ENCODE measurements around the gene MRPL20. TPM values are rescaled to one million over a fixed set of nuclear protein-coding genes. Genes with fewer than 3 reads are reported as not detected.

Gene MRPL20
- total RNA-seq, 1 experiment from 2014 or later: 90.8 TPM

GRCh38 chr1:1360506-1361169, 46.5 kb downstream of the MRPL20 start:
- intact Hi-C loops (cut with micrococcal nuclease; ENCODE audit: unreplicated experiment): no loop called here
- H3K27ac ChIP-seq: peak overlapping the region; percentile 24; the same call in 1 of the 2 replicates
- H3K36me3 ChIP-seq (ENCODE audit: low read depth): no peaks in the 10 kb centered on the region
- no peak overlapping the region for H3K4me3 ChIP-seq
- CTCF ChIA-PET: no interaction called here
- H3K9me2 ChIP-seq (ENCODE audit: insufficient read depth): no peaks in the 10 kb centered on the region
- H3F3A ChIP-seq (ENCODE audit: insufficient read depth, low read depth): peaks cover 29% of the 10 kb centered on the region; the same call in 1 of the 2 replicates
- TF ChIP-seq CTCF (conservative IDR thresholded peaks at IDR 0.05) (no peak), EZH2 (IDR thresholded peaks at IDR 0.05; ENCODE audit: low read depth) (no peak)
- DNase-seq: peak; percentile 78 to 91
- no peaks in the 10 kb centered on the region for H3K27me3 ChIP-seq (ENCODE audit: insufficient read depth, low read depth)
- H3K4me2 ChIP-seq: peak overlapping the region; percentile 62
- peaks cover 34% of the 10 kb centered on the region for H3K4me1 ChIP-seq (replicated peaks; ENCODE audit: insufficient read depth)
- no peak overlapping the region for H2AFZ ChIP-seq
- POLR2A ChIA-PET (ENCODE audit: unreplicated experiment): interaction anchor here (0.6 to 0.8 kb wide), 2 partner anchors 14 to 77 kb away, joined by 4 to 8 read pairs; partner anchors contain the start of gene AURKAIP1
- no peaks in the 10 kb centered on the region for H4K20me1 ChIP-seq (ENCODE audit: insufficient read depth)
- no peaks in the 10 kb centered on the region for H3K9me3 ChIP-seq (ENCODE audit: insufficient read depth, low read depth)
- no peaks in the 10 kb centered on the region for H3K79me2 ChIP-seq (ENCODE audit: low read depth)
- BruUV-seq (replicated peaks): no TSS peak

- no peak for TF ChIP-seq EZH2 (IDR thresholded peaks at IDR 0.05; ENCODE audit: low read depth)
- TF ChIP-seq CTCF (conservative IDR thresholded peaks at IDR 0.05): no peak
- no peak overlapping the region for H2AFZ ChIP-seq
- intact Hi-C loops (cut with micrococcal nuclease; ENCODE audit: unreplicated experiment): no loop called here
- ChIA-PET POLR2A (ENCODE audit: unreplicated experiment) (interaction anchor here (0.6 to 0.8 kb wide), 2 partner anchors 15 to 535 kb away, joined by 3 to 8 read pairs; partner anchors contain the start of gene AURKAIP1), CTCF (no interaction called here)
- H3K4me1 ChIP-seq (replicated peaks; ENCODE audit: insufficient read depth): peaks cover 34% of the 10 kb centered on the region
- H3K36me3 ChIP-seq (ENCODE audit: low read depth): no peaks in the 10 kb centered on the region
- DNase-seq: peak; percentile 10 to 46
- peaks cover 28% of the 10 kb centered on the region; the same call in 1 of the 2 replicates for H3F3A ChIP-seq (ENCODE audit: insufficient read depth, low read depth)
- 0 out of 2 replicates have a peak overlapping the region, but pooled peaks have one; percentile 19 for H3K27ac ChIP-seq
- H3K4me3 ChIP-seq: no peak overlapping the region
- no peaks in the 10 kb centered on the region for H3K9me3 ChIP-seq (ENCODE audit: insufficient read depth, low read depth)
- no peaks in the 10 kb centered on the region for H3K27me3 ChIP-seq (ENCODE audit: insufficient read depth, low read depth)
- no peaks in the 10 kb centered on the region for H3K79me2 ChIP-seq (ENCODE audit: low read depth)
- no TSS peak for BruUV-seq (replicated peaks)
- no peaks in the 10 kb centered on the region for H3K9me2 ChIP-seq (ENCODE audit: insufficient read depth)
- H3K4me2 ChIP-seq: peak overlapping the region; percentile 62
- H4K20me1 ChIP-seq (ENCODE audit: insufficient read depth): no peaks in the 10 kb centered on the region
Observed at GRCh38 chr1:1359664-1360468, 47.2 kb downstream of the MRPL20 start.

- no TSS peak for BruUV-seq (replicated peaks)
- CTCF ChIA-PET: no interaction called here
Observed at GRCh38 chr1:1359308-1359663, 47.8 kb downstream of the MRPL20 start.

More at GRCh38 chr1:1359308-1359663, 47.8 kb downstream of the MRPL20 start:
- Histone ChIP-seq H3K9me3 (ENCODE audit: insufficient read depth, low read depth) (no peaks in the 10 kb centered on the region), H3K27me3 (ENCODE audit: insufficient read depth, low read depth) (no peaks in the 10 kb centered on the region), H4K20me1 (ENCODE audit: insufficient read depth) (no peaks in the 10 kb centered on the region), H3K4me2 (peak overlapping the region; percentile 62; the same call in 1 of the 2 replicates), H3K79me2 (ENCODE audit: low read depth) (no peaks in the 10 kb centered on the region), H3F3A (ENCODE audit: insufficient read depth, low read depth) (peaks cover 23% of the 10 kb centered on the region; the same call in 1 of the 2 replicates), H3K4me3 (no peak overlapping the region), H3K27ac (no peak overlapping the region), H2AFZ (no peak overlapping the region), H3K36me3 (ENCODE audit: low read depth) (no peaks in the 10 kb centered on the region), H3K9me2 (ENCODE audit: insufficient read depth) (no peaks in the 10 kb centered on the region), H3K4me1 (replicated peaks; ENCODE audit: insufficient read depth) (peaks cover 29% of the 10 kb centered on the region)
- POLR2A ChIA-PET (ENCODE audit: unreplicated experiment): interaction anchor here (0.6 kb wide), 2 partner anchors 63 to 535 kb away, joined by 3 read pairs; no protein-coding TSS in a partner anchor
- no peak for DNase-seq
- TF ChIP-seq EZH2 (IDR thresholded peaks at IDR 0.05; ENCODE audit: low read depth): no peak
- no peak for TF ChIP-seq CTCF (conservative IDR thresholded peaks at IDR 0.05)
- intact Hi-C loops (cut with micrococcal nuclease; ENCODE audit: unreplicated experiment): no loop called here

All from PC-9 (cell line).